HG03196 (cell line): ENCODE measurements around the gene CD274.
"Not testable (repeated sequence)": the region's sequence is repeated elsewhere in the genome, so short reads cannot be mapped to it uniquely, and the experiment has no call there.

Source experiments
- ATAC-seq: cut with Tn5 transposase; IDR thresholded peaks from one replicate; pipeline ENCODE4 v1.9.1; 2021; ENCODE audit not compliant: unreplicated experiment

The CD274 gene

GRCh38 chr9:5493679-5494511 is 43.6 kb downstream of the CD274 start:
- peak; percentile 88 for ATAC-seq

GRCh38 chr9:5494765-5495164 is 44.4 kb downstream of the CD274 start:
- ATAC-seq, result not testable (repeated sequence)

GRCh38 chr9:5499157-5499556 is 48.8 kb downstream of the CD274 start:
- no peak for ATAC-seq

GRCh38 chr9:5499889-5500398 is 49.6 kb downstream of the CD274 start:
- ATAC-seq, result no peak

- ATAC-seq, result no peak
These were observed 50.3 kb downstream of the CD274 start for GRCh38 chr9:5500441-5501235.

GRCh38 chr9:5502553-5502952 is 52.2 kb downstream of the CD274 start:
- ATAC-seq, result no peak

- no peak for ATAC-seq
These were observed 59.2 kb downstream of the CD274 start for GRCh38 chr9:5509573-5509972.

GRCh38 chr9:5510360-5510931 is 60.1 kb downstream of the CD274 start, which contains the start of gene PDCD1LG2:
Gene PDCD1LG2 (plus strand): TSS chr9:5510531. CDS start chr9:5522547, 12,016 bp downstream.
- ATAC-seq, result peak; percentile 66

GRCh38 chr9:5510989-5511388 is 60.6 kb downstream of the CD274 start:
- no peak for ATAC-seq

GRCh38 chr9:5511476-5511875 is 61.1 kb downstream of the CD274 start:
- ATAC-seq, result no peak

- ATAC-seq, result no peak
These were observed 61.7 kb downstream of the CD274 start for GRCh38 chr9:5511935-5512580.

GRCh38 chr9:5512658-5513452 is 62.5 kb downstream of the CD274 start:
- no peak for ATAC-seq

- ATAC-seq, result no peak
These were observed 63.7 kb downstream of the CD274 start for GRCh38 chr9:5513966-5514616.

GRCh38 chr9:5514617-5515260 is 64.4 kb downstream of the CD274 start:
- ATAC-seq, result no peak

GRCh38 chr9:5515261-5515650 is 64.9 kb downstream of the CD274 start:
- no peak for ATAC-seq

- no peak for ATAC-seq
These were observed 66.3 kb downstream of the CD274 start for GRCh38 chr9:5516453-5517220.

GRCh38 chr9:5518171-5518936 is 68.0 kb downstream of the CD274 start:
- ATAC-seq, result peak; percentile 49

GRCh38 chr9:5518937-5519319 is 68.6 kb downstream of the CD274 start:
- peak; percentile 5 for ATAC-seq
